HG03039 (cell line): Measurements from ENCODE around the gene ITIH2.

Source experiments
- ATAC-seq: cut with Tn5 transposase; IDR thresholded peaks from one replicate; pipeline ENCODE4 v1.9.1; 2021; ENCODE audit warnings: mild to moderate bottlenecking, moderate library complexity; ENCODE audit not compliant: unreplicated experiment

The ITIH2 gene

DNA sequence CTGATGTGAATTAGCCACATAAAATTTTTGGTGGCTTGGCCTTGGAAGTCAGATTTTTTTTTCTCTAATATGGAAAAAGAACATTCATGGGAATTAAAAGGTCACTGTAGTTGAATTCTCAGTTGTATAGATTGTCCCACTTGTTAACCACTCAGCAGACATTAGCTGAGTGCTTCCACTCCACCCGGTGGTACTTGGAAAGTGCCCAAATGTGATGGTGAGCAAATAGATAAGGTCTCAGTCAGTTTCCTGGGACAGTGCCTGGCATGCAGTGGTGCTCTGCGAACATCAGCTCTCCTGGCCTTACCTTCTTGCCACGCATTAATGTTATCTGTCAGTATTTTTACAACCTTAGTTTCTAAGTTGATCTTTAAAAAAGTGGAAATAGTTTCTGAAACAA lies 86.3 kb downstream of the ITIH2 start:
- ATAC-seq, result no peak

DNA sequence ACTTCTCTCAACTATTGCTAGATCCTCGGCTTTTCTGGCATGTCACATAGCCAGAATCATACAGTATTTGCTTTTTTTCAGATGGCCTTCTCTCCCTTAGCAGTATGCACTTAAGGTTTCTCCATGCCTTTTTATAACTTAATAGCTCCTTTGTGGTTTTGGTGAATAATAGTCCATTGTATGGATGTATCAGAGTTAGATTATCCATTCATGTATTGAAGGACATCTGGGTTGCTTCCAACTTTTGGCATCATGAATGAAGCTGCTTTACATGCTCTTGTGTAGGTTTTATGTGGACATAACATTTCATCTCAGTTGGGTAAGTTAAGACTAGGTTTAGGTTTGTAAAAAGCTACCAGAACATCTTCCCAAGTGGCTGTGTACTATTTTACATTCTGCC lies 89.4 kb downstream of the ITIH2 start:
- ATAC-seq, result no peak

GRCh38 chr10:7794251-7795026 lies 91.3 kb downstream of the ITIH2 start:
- ATAC-seq, result no peak

GRCh38 chr10:7795605-7796004 lies 92.5 kb downstream of the ITIH2 start:
- no peak for ATAC-seq

DNA sequence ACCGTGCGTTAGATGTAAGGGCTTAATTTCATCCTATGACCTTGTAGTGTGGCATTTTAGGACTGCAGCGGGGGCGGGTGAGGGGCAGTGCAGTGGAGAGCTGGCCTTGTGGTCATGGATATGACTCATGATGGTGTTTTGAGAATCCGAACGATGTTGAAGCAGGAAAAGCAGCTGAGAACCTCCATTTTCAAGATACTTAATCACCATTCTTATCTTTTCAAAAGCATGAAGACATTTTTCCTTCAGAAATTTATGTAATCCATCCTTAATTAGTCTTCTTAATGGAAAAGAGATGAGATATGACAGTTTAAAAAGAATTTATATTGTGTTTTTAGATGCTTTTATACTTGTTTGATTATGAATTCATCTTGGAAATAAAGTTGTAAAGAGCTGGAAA lies 94.5 kb downstream of the ITIH2 start:
- ATAC-seq, result no peak
